HCT116 (cell line): ENCODE measurements around the gene AMOTL1. TPM values are rescaled to one million over a fixed set of nuclear protein-coding genes. Genes with fewer than 3 reads are reported as not detected.

Experiments
- ATAC-seq: fragments of 200-7000 bp; cut with Tn5 transposase; 2 replicates; pipeline ENCODE4 v1.9.1; 2020; ENCODE audit warnings: mild to moderate bottlenecking, moderate library complexity
- BruUV-seq: library from RNA; stranded (reverse); fragments of 400-500 nt; replicated peaks from 2 replicates; lab custom pipeline; 2021; lab: Mats Ljungman, UMichigan
- CTCF ChIA-PET: fragments of 300-600 bp; sonication (Branson Sonifier 250); formaldehyde crosslinking; loops from one replicate; lab custom pipeline; 2021; ENCODE audit warnings: antibody characterized with exemption; lab: Charles Lee
- POLR2A ChIA-PET: fragments of 300-600, 350-600 bp; sonication (Branson Sonifier 250); formaldehyde crosslinking; loops from one replicate; lab custom pipeline; 2021; ENCODE audit warnings: antibody characterized with exemption; lab: Charles Lee
- RAD21 ChIA-PET, 2 experiments: fragments of 300-600 bp; sonication (Branson Sonifier 250); formaldehyde crosslinking; loops; one replicate each; lab custom pipeline; 2023; ENCODE audit warnings: low total read pairs in 2 of 2; ENCODE audit not compliant: uncharacterized antibody in 2 of 2, unreplicated experiment in 2 of 2, low non-redundant PET in 1 of 2; lab: Charles Lee
- DNase-seq: peaks from one replicate; pipeline ENCODE4 v3.0.0-alpha.2; 2010; ENCODE audit warnings: low read depth, low spot score
- H2AFZ ChIP-seq: fragments of 200-600 bp; shearing (Covaris generic), sonication (generic); 2 replicates; pipeline ENCODE4 v1.6.1; 2017; ENCODE audit warnings: low read depth, mixed run types, mixed read lengths, antibody characterized with exemption, low read length; ENCODE audit not compliant: poor library complexity, severe bottlenecking
- H3K27ac ChIP-seq: 2 replicates; pipeline ENCODE4 v1.5.1; 2012; ENCODE audit warnings: low read depth, low read length
- H3K27me3 ChIP-seq: fragments of 200-600 bp; sonication (generic); 2 replicates; pipeline ENCODE4 v1.6.1; 2016; ENCODE audit warnings: mixed run types, low read length, mixed read lengths; ENCODE audit not compliant: insufficient read depth
- H3K36me3 ChIP-seq, 2 experiments: fragments of 200-500 bp in 1 of 2; fragments of 200-600 bp in 1 of 2; sonication (Bioruptor generic) in 1 of 2; sonication (generic) in 1 of 2; 2 replicates each; pipeline versions ENCODE4 v1.5.1 to v1.6.1; 2014 to 2016; ENCODE audit warnings: low read length in 2 of 2, inconsistent platforms in 1 of 2, mixed read lengths in 1 of 2, mixed run types in 1 of 2; ENCODE audit not compliant: insufficient read depth in 2 of 2, control insufficient read depth in 1 of 2
- H3K4me1 ChIP-seq, 2 experiments: fragments of 200-600 bp in 1 of 2; sonication (generic) in 1 of 2; 2 replicates each; pipeline versions ENCODE4 v1.5.1 to v1.6.1; 2012 to 2017; ENCODE audit warnings: low read length in 2 of 2, inconsistent platforms in 1 of 2, mild to moderate bottlenecking in 1 of 2, mixed read lengths in 1 of 2, mixed run types in 1 of 2, moderate library complexity in 1 of 2; ENCODE audit not compliant: insufficient read depth in 2 of 2, control insufficient read depth in 1 of 2
- H3K4me2 ChIP-seq: fragments of 200-600 bp; sonication (generic); 2 replicates; pipeline ENCODE4 v1.6.1; 2017; ENCODE audit warnings: mixed run types, low read length, mixed read lengths
- H3K4me3 ChIP-seq, 2 experiments: fragments of 200-600 bp in 1 of 2; sonication (generic) in 1 of 2; replicated peaks in 1 of 2; 2 replicates each; pipeline ENCODE4 v1.5.1; 2011 to 2016; ENCODE audit warnings: low read length in 2 of 2, control low read depth in 1 of 2, low read depth in 1 of 2, mild to moderate bottlenecking in 1 of 2, mixed read lengths in 1 of 2, mixed run types in 1 of 2
- H3K79me2 ChIP-seq: fragments of 200-600 bp; sonication (generic); 2 replicates; pipeline ENCODE4 v1.6.1; 2017; ENCODE audit warnings: mild to moderate bottlenecking, mixed run types, low read length, moderate library complexity, mixed read lengths; ENCODE audit not compliant: insufficient read depth
- H3K9ac ChIP-seq: fragments of 200-600 bp; sonication (generic); 2 replicates; pipeline ENCODE4 v1.6.1; 2016; ENCODE audit warnings: low read length, mixed read lengths
- H3K9me2 ChIP-seq: fragments of 200-600 bp; sonication (generic), shearing (Covaris generic); 2 replicates; pipeline ENCODE4 v1.6.1; 2017; ENCODE audit warnings: mixed run types, mild to moderate bottlenecking, moderate library complexity; ENCODE audit not compliant: insufficient read depth
- H3K9me3 ChIP-seq, 2 experiments: fragments of 200-500 bp in 1 of 2; fragments of 200-600 bp in 1 of 2; sonication (Bioruptor generic) in 1 of 2; sonication (generic) in 1 of 2; 2 replicates each; pipeline ENCODE4 v1.6.1; 2014 to 2017; ENCODE audit warnings: low read length in 2 of 2, mixed read lengths in 2 of 2, inconsistent platforms in 1 of 2, low read depth in 1 of 2, mild to moderate bottlenecking in 1 of 2, mixed run types in 1 of 2, moderate library complexity in 1 of 2; ENCODE audit not compliant: control insufficient read depth in 1 of 2, insufficient read depth in 1 of 2
- H4K20me1 ChIP-seq: fragments of 200-600 bp; sonication (generic), shearing (Covaris generic); 2 replicates; pipeline ENCODE4 v1.6.1; 2017; ENCODE audit warnings: mixed run types, mild to moderate bottlenecking, moderate library complexity; ENCODE audit not compliant: insufficient read depth
- ATF3 ChIP-seq: IDR thresholded peaks from 2 replicates; pipeline ENCODE4 v1.6.1; 2012
- CBX3 ChIP-seq: IDR thresholded peaks from 2 replicates; pipeline ENCODE4 v1.6.1; 2012; ENCODE audit warnings: low read depth
- CEBPB ChIP-seq: IDR thresholded peaks from 2 replicates; pipeline ENCODE4 v1.6.1; 2012; ENCODE audit warnings: low read depth
- CTCF ChIP-seq, 3 experiments: fragments of 200-600 bp in 1 of 3; sonication (generic) in 1 of 3; IDR thresholded peaks in 2 of 3; conservative IDR thresholded peaks in 1 of 3; 2 replicates each; pipeline ENCODE4 v1.5.1; 2012 to 2017; ENCODE audit warnings: low read depth in 2 of 3, low read length in 2 of 3, antibody characterized with exemption in 1 of 3, borderline replicate concordance in 1 of 3, control low read depth in 1 of 3, mild to moderate bottlenecking in 1 of 3, mixed read lengths in 1 of 3, mixed run types in 1 of 3, moderate library complexity in 1 of 3; ENCODE audit not compliant: insufficient read depth in 1 of 3
- EGR1 ChIP-seq: IDR thresholded peaks from 2 replicates; pipeline ENCODE4 v1.6.1; 2012; ENCODE audit warnings: low read depth
- ELF1 ChIP-seq: IDR thresholded peaks from 2 replicates; pipeline ENCODE4 v1.6.1; 2012; ENCODE audit warnings: low read depth, borderline replicate concordance
- EZH2 ChIP-seq: fragments of 200-600 bp; sonication (generic); IDR thresholded peaks from 2 replicates; pipeline ENCODE4 v1.6.1; 2017; ENCODE audit warnings: antibody characterized with exemption, mixed run types
- EZH2phosphoT487 ChIP-seq: fragments of 200-600 bp; IDR thresholded peaks from 2 replicates; pipeline ENCODE4 v1.6.1; 2018; ENCODE audit warnings: antibody characterized with exemption, borderline replicate concordance
- FOSL1 ChIP-seq: IDR thresholded peaks from 2 replicates; pipeline ENCODE4 v1.6.1; 2012; ENCODE audit warnings: low read depth
- JUND ChIP-seq: IDR thresholded peaks from 2 replicates; pipeline ENCODE4 v1.6.1; 2012
- POLR2A ChIP-seq: IDR thresholded peaks from 2 replicates; pipeline ENCODE4 v1.7.0; 2011; ENCODE audit warnings: borderline replicate concordance; ENCODE audit not compliant: insufficient read depth, insufficient read length; ENCODE audit errors: extremely low read depth
- RAD21 ChIP-seq: IDR thresholded peaks from 2 replicates; pipeline ENCODE4 v1.6.1; 2012; ENCODE audit warnings: low read depth, mild to moderate bottlenecking
- REST ChIP-seq: IDR thresholded peaks from 2 replicates; pipeline ENCODE4 v1.6.1; 2012; ENCODE audit warnings: low read depth
- SP1 ChIP-seq: IDR thresholded peaks from 2 replicates; pipeline ENCODE4 v1.6.1; 2012; ENCODE audit warnings: low read depth
- SRF ChIP-seq: IDR thresholded peaks from 2 replicates; pipeline ENCODE4 v1.6.1; 2012; ENCODE audit warnings: low read depth
- TCF7L2 ChIP-seq: IDR thresholded peaks from 2 replicates; pipeline ENCODE4 v1.7.0; 2011; ENCODE audit warnings: borderline replicate concordance, inconsistent platforms; ENCODE audit not compliant: insufficient read depth, insufficient read length; ENCODE audit errors: extremely low read depth
- YY1 ChIP-seq: IDR thresholded peaks from 2 replicates; pipeline ENCODE4 v1.6.1; 2011; ENCODE audit warnings: low read length, low read depth, moderate library complexity, mild to moderate bottlenecking; ENCODE audit not compliant: insufficient replicate concordance; ENCODE audit errors: extremely low read depth
- ZBTB33 ChIP-seq: IDR thresholded peaks from 2 replicates; pipeline ENCODE4 v1.6.1; 2011; ENCODE audit warnings: mild to moderate bottlenecking, low read length, moderate library complexity; ENCODE audit not compliant: insufficient replicate concordance; ENCODE audit errors: extremely low read depth
- ZNF274 ChIP-seq: fragments of 200-500 bp; sonication (Bioruptor generic); IDR thresholded peaks from 2 replicates; pipeline ENCODE4 v1.6.1; 2014; ENCODE audit warnings: mild to moderate bottlenecking, low read depth, low read length, inconsistent platforms
- intact Hi-C: fragments of 100-400 bp; cut with micrococcal nuclease; formaldehyde crosslinking; loops from 2 replicates; pipeline ENCODE4 v1.10.0; 2022
- total RNA-seq: library from RNA; stranded (reverse); gene quantifications from one replicate; pipeline ENCODE4 v1.2.1, GENCODE V29; 2021; ENCODE audit not compliant: unreplicated experiment

Gene AMOTL1
- total RNA-seq, 1 experiment from 2014 or later, result 27.6 TPM

- TF ChIP-seq CEBPB, result no peak
Measured at GRCh38 chr11:94806014-94806413, 37.9 kb downstream of the AMOTL1 start (continued).

GRCh38 chr11:94806419-94806818 is 38.3 kb downstream of the AMOTL1 start:
- no peak overlapping the region for H2AFZ ChIP-seq
- no peaks in the 10 kb centered on the region for H3K4me1 ChIP-seq
- BruUV-seq, result no TSS peak
- ATAC-seq (no peak), DNase-seq (no peak)
- POLR2A ChIA-PET, result no interaction called here
- H3K79me2 ChIP-seq, result peaks cover 26% of the 10 kb centered on the region
- no peak overlapping the region for H3K9ac ChIP-seq
- RAD21 ChIA-PET, result no interaction called here
- H3K27ac ChIP-seq, result no peak overlapping the region
- TF ChIP-seq ELF1, result no peak
- TF ChIP-seq RAD21, result no peak
- no peak for TF ChIP-seq SP1
- TF ChIP-seq FOSL1, result no peak
- no peak for TF ChIP-seq CBX3
- no peak for TF ChIP-seq ZBTB33
- no peak for TF ChIP-seq REST
- no peak for TF ChIP-seq EZH2
- TF ChIP-seq EZH2phosphoT487, result no peak
- no peak for TF ChIP-seq JUND
- TF ChIP-seq ZNF274, result no peak
- TF ChIP-seq CTCF (IDR thresholded peaks at IDR 0.05 in 2 of 3, conservative IDR thresholded peaks at IDR 0.05 in 1 of 3; ENCODE audit: borderline replicate concordance in 1 of 3, insufficient read depth in 1 of 3, low read depth in 2 of 3, low read length in 2 of 3), result no peak
- TF ChIP-seq EGR1, result no peak
- TF ChIP-seq TCF7L2, result no peak
- no peak for TF ChIP-seq YY1
- TF ChIP-seq ATF3, result no peak
- no peak for TF ChIP-seq POLR2A
- TF ChIP-seq SRF, result no peak
- no peaks in the 10 kb centered on the region for H3K27me3 ChIP-seq
- no peaks in the 10 kb centered on the region for H3K9me3 ChIP-seq
- H4K20me1 ChIP-seq, result no peaks in the 10 kb centered on the region
- H3K9me2 ChIP-seq, result no peaks in the 10 kb centered on the region
- CTCF ChIA-PET, result no interaction called here
- H3K4me2 ChIP-seq, result no peak overlapping the region
- no peaks in the 10 kb centered on the region for H3K36me3 ChIP-seq
- no peak overlapping the region for H3K4me3 ChIP-seq
- intact Hi-C loops, result no loop called here
